ENCODE data around the gene PLXNB2. TPM values are rescaled to one million over a fixed set of nuclear protein-coding genes. Genes with fewer than 3 reads are reported as not detected.

Gene PLXNB2
- total RNA-seq, 4 donors from 2014 or later, result 105 to 199 (median 155) TPM

DNA sequence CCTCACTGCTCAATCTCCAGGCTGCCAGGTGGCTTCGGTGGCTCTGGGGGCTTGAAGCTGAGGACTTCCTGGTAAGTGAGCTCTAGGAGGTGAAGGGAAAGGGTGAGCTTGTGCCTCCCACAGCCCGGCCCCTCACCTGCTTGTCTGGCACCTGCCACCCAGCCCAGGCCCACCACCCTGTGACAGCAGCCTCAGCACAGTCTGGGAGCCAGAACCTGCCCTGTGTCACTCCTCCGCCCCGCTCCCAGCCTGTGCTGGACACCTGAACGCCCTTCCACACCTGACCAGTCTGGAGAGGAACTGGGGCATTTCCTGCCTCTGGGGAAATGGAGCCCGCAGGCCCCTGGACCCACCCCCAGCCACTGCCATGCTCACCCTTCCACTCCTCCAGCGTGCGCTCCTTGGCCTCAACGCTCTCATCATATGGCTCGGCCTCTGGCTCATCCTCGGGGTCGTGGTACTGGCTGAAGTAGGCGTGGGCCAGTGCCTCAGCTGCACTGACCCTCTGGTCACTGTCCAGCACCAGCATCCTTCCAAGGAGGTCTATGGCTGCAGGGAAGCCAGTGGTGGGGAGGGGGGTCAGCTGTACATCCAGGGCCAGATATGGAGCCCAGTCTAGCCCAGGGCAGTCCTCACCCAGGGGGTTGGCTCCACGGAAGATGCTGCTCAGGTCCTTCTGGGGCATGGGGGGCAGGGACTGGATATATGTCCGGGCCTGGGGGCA, 42.3 kb downstream of the PLXNB2 start:
- no peak overlapping the region for H3K4me3 ChIP-seq (ENCODE audit: low read depth, poor library complexity, severe bottlenecking)
- TF ChIP-seq, protein P1, sequence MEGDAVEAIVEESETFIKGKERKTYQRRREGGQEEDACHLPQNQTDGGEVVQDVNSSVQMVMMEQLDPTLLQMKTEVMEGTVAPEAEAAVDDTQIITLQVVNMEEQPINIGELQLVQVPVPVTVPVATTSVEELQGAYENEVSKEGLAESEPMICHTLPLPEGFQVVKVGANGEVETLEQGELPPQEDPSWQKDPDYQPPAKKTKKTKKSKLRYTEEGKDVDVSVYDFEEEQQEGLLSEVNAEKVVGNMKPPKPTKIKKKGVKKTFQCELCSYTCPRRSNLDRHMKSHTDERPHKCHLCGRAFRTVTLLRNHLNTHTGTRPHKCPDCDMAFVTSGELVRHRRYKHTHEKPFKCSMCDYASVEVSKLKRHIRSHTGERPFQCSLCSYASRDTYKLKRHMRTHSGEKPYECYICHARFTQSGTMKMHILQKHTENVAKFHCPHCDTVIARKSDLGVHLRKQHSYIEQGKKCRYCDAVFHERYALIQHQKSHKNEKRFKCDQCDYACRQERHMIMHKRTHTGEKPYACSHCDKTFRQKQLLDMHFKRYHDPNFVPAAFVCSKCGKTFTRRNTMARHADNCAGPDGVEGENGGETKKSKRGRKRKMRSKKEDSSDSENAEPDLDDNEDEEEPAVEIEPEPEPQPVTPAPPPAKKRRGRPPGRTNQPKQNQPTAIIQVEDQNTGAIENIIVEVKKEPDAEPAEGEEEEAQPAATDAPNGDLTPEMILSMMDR (IDR thresholded peaks at IDR 0.05), result no peak
- TF ChIP-seq POLR2A (IDR thresholded peaks at IDR 0.05), result no peak
- 82 to 86% methylated on average over 15 of the region's 15 CpGs for WGBS, 2 donors
- no peak for DNase-seq (ENCODE audit: low spot score in 2 of 2)
- intact Hi-C loops (cut with DNase I; ENCODE audit: low total_unique reads), result no loop called here

DNA sequence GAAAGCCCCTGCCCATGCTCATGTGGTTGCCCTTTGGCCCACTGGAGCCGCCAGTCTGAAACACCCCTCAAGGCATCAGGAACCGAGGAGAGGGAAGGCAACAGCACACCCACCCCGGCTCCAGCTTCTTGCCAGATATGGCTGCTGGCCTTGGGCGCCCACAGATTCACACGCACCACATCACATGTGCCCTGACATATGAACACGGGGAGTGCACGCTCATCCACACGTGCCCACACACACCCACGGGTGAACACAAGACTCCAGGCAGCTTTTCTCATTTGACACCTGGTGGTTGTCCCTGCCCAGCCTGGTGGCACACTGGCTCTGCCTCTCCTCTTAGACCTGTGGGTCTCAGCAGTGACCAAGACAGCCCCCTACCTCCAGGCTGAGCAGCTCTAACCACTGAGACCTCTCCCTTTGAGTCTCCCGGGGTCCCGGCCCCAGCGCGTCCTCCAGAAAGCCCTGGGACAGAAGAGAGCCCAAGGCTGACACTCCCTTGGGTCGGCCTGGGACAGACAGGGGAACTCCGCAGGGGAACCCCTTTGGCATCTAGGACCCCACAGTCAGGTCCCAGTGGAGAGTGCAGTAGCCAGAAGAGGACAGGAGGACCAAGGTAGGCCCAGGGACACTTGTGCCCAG, 43.2 kb downstream of the PLXNB2 start:
- TF ChIP-seq POLR2A (IDR thresholded peaks at IDR 0.05), result no peak
- TF ChIP-seq, protein P1 (IDR thresholded peaks at IDR 0.05), result no peak
- DNase-seq (ENCODE audit: low spot score in 2 of 2), result no peak
- 62 to 73% methylated on average over 10 to 11 of the region's 15 CpGs for WGBS, 2 donors
- intact Hi-C loops (cut with DNase I; ENCODE audit: low total_unique reads), result no loop called here
- H3K4me3 ChIP-seq (ENCODE audit: low read depth, poor library complexity, severe bottlenecking), result no peak overlapping the region

DNA sequence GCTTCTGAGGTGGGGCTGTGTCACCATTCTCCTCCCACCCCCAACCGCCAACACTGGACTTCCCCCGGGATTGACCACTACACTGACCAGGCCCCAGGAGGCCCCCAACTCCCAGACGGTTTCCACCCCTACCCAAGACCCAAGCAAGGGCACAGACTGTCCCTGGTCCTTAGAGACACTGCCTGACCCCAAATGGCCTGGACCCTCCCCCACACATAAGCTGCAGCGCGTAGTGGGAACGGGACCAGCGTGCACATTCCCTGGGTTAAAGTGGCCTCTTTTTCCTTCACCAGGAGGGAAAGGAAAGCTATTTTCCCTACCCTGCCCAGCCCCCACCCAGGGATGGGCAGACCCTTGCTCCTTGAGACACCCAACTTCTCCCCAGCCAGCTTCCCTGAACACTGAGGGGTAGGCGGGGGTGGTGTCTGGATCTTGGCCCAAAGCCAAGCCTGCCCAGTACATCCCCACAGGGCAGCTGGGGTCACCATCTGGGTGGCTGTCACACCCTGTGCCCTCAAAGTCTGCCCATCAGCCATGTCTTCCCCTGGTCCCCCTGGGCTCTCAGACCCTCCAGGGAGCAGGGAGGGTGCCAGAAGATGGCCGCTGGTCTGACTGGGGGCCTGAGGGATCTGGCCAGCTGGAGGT, 44.4 kb downstream of the PLXNB2 start:
- H3K4me3 ChIP-seq (ENCODE audit: low read depth, poor library complexity, severe bottlenecking), result no peak overlapping the region
- TF ChIP-seq, protein P1 (IDR thresholded peaks at IDR 0.05), result no peak
- TF ChIP-seq POLR2A (IDR thresholded peaks at IDR 0.05), result no peak
- intact Hi-C loops (cut with DNase I; ENCODE audit: low total_unique reads), result no loop called here
- DNase-seq (ENCODE audit: low spot score in 2 of 2), result no peak
- WGBS, 2 donors, result 59 to 72% methylated on average over 9 of the region's 9 CpGs

DNA sequence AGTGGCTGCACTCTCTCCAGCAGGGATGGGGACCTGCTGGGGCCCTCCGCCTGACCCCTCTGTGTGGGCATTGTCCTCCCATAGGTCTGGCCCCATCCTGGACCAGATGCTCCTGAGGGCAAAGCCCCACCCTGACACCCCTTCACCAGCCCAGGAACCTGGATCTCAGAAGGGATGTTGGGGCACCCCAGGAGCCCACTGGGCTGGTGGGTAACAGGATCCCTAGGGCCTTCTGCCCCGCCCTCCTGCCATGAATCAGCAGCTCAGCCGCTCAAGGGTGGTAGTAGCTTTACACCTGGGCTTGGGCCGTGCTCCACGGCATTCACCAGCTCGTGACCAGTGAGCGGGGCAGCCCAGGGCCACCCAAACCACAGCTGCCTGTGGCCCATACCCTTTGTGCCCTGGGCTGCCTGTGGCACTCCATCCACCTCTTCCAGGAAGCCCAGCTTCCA, 45.0 kb downstream of the PLXNB2 start:
- no peak overlapping the region for H3K4me3 ChIP-seq (ENCODE audit: low read depth, poor library complexity, severe bottlenecking)
- intact Hi-C loops (cut with DNase I; ENCODE audit: low total_unique reads), result no loop called here
- WGBS, 2 donors, result 52 to 53% methylated on average over 3 to 7 of the region's 7 CpGs
- no peak for DNase-seq (ENCODE audit: low spot score in 2 of 2)
- TF ChIP-seq, protein P1 (IDR thresholded peaks at IDR 0.05), result no peak
- TF ChIP-seq POLR2A (IDR thresholded peaks at IDR 0.05), result no peak

DNA sequence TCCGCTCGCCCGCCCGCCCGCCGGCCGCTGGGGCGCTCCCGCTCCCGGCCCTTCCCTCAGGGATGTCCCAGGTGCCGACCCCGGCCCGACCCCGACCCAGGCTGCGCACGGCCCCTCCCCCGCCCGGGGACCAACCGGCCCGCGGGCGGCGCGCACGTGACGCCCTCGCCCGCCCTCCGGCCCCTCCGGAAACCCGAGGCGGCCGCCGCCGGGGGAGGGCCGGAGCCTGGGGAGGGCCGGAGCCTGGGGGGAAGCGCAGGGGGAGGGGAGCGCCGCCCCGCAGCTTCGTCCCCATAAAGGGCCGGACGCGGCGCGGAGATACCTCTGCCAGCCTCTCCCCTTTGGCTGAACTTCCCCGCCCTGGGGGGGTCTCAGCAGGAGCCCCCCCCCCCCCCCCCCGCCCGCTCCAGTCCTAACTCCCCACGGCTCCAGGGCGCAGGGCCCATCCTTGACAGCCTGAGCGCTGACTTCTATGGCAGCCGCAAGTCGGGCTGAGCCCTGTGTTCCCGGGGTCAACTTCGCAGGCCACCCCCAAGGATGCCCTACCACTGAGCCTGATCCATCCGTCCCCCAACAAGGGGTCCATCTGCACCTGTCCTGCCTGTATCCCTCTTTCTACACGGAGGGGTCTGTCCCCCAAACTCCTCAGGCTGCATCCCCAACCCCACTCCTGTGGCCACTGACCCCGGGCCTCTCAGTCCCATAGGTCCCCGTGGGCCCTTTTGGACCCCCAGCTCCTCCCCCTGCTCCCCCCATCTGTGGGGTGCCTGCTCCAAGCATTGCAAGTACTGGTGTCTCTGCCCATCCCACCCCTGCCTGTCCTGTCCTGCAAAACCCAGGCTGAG, 45.6 kb downstream of the PLXNB2 start, which contains the start of gene MAPK12:
Gene MAPK12 (minus strand): TSS at position 69 of the 845 bp plus-strand sequence. CDS start 174 bp downstream, outside the sequence.
- TF ChIP-seq, protein P1 (IDR thresholded peaks at IDR 0.05), result no peak
- no peak for TF ChIP-seq POLR2A (IDR thresholded peaks at IDR 0.05)
- H3K4me3 ChIP-seq (ENCODE audit: low read depth, poor library complexity, severe bottlenecking), result no peak within 1 kb of the TSS
- WGBS, 2 donors, result 6 to 24% methylated on average over 6 to 42 of the region's 61 CpGs
- DNase-seq (ENCODE audit: low spot score in 2 of 2), result no peak
- intact Hi-C loops (cut with DNase I; ENCODE audit: low total_unique reads), result no loop called here

Measured in lower leg skin (tissue), 4 donors.